Osteoblast (primary cell): ENCODE data around the gene PTGDS. TPM values are rescaled to one million over a fixed set of nuclear protein-coding genes. Genes with fewer than 3 reads are reported as not detected.

Experiments used
- DNase-seq: peaks from one replicate; pipeline ENCODE4 v3.0.0; 2011; ENCODE audit warnings: low spot score, mixed read lengths; ENCODE audit not compliant: insufficient read length; ENCODE audit errors: missing footprints
- H2AFZ ChIP-seq: 2 replicates; pipeline ENCODE4 v1.6.0; 2011; ENCODE audit warnings: mild to moderate bottlenecking, low read length
- H3K27ac ChIP-seq: 2 replicates; pipeline ENCODE4 v1.5.1; 2011; ENCODE audit warnings: mild to moderate bottlenecking, low read depth, low read length, moderate library complexity
- H3K27me3 ChIP-seq: 2 replicates; pipeline ENCODE4 v1.6.0; 2012; ENCODE audit warnings: mild to moderate bottlenecking, control low read depth, inconsistent platforms, low read length, moderate library complexity; ENCODE audit not compliant: insufficient read depth
- H3K36me3 ChIP-seq: 2 replicates; pipeline ENCODE4 v1.5.1; 2011; ENCODE audit warnings: mild to moderate bottlenecking, low read length, control low read depth, moderate library complexity; ENCODE audit not compliant: insufficient read depth
- H3K4me1 ChIP-seq: 2 replicates; pipeline ENCODE4 v1.5.1; 2011; ENCODE audit warnings: mild to moderate bottlenecking, low read length, control low read depth, moderate library complexity; ENCODE audit not compliant: insufficient read depth
- H3K4me2 ChIP-seq: 2 replicates; pipeline ENCODE4 v1.6.0; 2011; ENCODE audit warnings: mild to moderate bottlenecking, low read length; ENCODE audit not compliant: insufficient read depth
- H3K4me3 ChIP-seq: fragments of 200-600 bp; sonication (generic); 3 replicates; pipeline ENCODE4 v1.5.1; 2012; ENCODE audit warnings: mild to moderate bottlenecking, low read length, inconsistent platforms; ENCODE audit not compliant: insufficient read depth
- H3K79me2 ChIP-seq: 2 replicates; pipeline ENCODE4 v1.6.0; 2012; ENCODE audit warnings: mild to moderate bottlenecking, low read length, control low read depth, inconsistent platforms; ENCODE audit not compliant: insufficient read depth
- H3K9me3 ChIP-seq: 2 replicates; pipeline ENCODE4 v1.5.1; 2011; ENCODE audit warnings: low read depth, low read length, control low read depth
- H4K20me1 ChIP-seq: 2 replicates; pipeline ENCODE4 v1.6.0; 2012; ENCODE audit warnings: mild to moderate bottlenecking, low read length, control low read depth; ENCODE audit not compliant: insufficient read depth
- total RNA-seq: library from RNA; depleted of rRNA; stranded (reverse); fragments of >200 nt; gene quantifications from 2 replicates; pipeline ENCODE4 v1.2.3, GENCODE V29; 2012
- TF ChIP-seq, protein P1 (sequence below): IDR thresholded peaks from 2 replicates; pipeline ENCODE4 v1.5.1; 2011; ENCODE audit warnings: mild to moderate bottlenecking, low read depth, low read length, moderate library complexity; ENCODE audit errors: extremely low read depth

Gene PTGDS
- total RNA-seq, 1 donor: 57.9 TPM

DNA sequence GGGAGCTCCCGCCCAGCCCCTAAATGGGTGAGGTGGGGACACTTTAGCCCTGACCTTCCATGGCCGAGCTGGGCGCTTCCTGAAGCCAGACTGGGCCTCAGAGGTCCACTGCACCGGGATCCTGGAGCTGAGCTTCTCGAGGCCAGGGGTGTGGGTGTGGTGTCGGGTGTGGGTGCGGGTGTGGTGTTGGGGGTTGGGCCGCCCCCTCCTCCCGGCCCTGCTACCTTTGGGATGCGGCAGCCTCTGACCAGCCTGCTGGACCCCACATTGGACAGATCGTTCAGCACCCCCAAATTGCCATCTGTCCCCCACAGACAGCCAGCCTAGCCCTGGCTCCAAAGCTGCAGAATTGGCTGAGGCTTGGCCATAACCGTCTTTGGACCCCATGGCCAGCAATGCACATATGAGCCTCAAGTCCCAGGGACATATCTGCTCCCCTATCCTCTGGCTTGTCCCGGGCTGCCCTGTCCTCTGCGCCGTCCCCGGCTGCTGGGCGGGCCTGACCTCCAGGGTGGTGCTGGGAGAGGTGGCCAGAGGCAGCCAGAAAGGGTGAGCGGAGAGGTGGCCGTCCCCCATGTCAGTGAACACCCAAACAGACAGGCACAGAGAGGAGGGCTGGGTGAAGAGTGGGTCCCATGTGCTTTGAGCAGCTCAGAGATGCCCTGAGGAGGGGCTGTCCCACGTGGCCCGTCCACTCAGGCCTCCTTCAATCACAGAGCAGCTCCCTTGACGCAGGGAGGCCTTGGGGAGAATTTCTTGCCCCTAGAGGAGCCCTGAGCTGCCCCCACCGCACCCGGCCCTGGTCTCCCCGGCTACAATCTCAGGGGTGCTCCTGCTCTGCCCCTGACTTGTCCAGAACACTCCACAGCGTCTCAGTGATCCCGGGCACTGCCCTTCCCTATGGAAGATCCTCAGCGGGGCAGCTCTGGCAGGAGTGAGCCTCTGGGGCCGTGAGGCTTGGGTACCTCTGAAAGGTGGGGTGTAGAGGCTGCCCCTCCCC is 3.4 kb upstream of the PTGDS start:
- Histone ChIP-seq H3K36me3 (no peaks in the 10 kb centered on the region), H3K4me1 (peaks cover 5% of the 10 kb centered on the region), H3K27me3 (no peaks in the 10 kb centered on the region), H3K4me3 (no peak overlapping the region), H3K4me2 (no peak overlapping the region), H2AFZ (no peak overlapping the region), H4K20me1 (no peaks in the 10 kb centered on the region), H3K27ac (no peak overlapping the region), H3K79me2 (no peaks in the 10 kb centered on the region), H3K9me3 (no peaks in the 10 kb centered on the region)
- TF ChIP-seq, protein P1, sequence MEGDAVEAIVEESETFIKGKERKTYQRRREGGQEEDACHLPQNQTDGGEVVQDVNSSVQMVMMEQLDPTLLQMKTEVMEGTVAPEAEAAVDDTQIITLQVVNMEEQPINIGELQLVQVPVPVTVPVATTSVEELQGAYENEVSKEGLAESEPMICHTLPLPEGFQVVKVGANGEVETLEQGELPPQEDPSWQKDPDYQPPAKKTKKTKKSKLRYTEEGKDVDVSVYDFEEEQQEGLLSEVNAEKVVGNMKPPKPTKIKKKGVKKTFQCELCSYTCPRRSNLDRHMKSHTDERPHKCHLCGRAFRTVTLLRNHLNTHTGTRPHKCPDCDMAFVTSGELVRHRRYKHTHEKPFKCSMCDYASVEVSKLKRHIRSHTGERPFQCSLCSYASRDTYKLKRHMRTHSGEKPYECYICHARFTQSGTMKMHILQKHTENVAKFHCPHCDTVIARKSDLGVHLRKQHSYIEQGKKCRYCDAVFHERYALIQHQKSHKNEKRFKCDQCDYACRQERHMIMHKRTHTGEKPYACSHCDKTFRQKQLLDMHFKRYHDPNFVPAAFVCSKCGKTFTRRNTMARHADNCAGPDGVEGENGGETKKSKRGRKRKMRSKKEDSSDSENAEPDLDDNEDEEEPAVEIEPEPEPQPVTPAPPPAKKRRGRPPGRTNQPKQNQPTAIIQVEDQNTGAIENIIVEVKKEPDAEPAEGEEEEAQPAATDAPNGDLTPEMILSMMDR: no peak
- DNase-seq: no peak

DNA sequence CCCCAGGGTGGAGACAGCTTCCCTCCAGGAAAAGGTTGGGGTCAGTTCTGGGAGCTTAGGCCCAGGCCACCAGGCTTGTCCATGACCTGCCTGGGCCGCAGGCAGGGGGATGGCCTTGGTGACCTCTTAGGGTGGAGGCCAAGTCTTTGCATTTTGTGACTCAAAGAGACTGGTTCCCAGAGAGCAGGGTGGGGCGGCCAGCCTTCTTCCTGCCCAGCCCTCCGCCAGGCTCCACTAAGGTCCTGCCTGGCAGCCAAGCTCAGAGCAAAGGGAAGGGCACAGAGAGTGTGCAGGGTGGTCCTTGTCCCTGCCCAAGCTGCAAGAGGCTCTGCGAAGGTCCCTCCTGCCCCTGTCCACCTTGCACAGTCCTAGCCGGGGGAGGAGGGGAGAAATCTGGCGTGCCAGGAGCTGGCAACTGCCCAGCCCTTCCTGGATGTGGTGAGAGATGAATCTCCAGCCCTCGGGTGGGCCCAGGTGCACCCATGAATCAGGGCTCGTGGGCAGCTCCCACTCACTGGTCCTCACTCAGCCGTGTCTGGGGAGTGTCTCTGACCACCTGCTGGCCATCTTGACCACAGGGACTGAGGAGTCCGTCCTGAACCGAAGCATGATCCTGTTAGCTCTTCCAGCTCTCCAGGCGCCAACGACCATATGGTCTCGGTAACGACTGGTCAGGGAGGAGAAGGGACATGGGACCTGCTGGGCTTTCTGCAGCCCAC is 2.3 kb upstream of the PTGDS start:
- Histone ChIP-seq H3K4me2 (no peak overlapping the region), H3K79me2 (no peaks in the 10 kb centered on the region), H3K9me3 (no peaks in the 10 kb centered on the region), H3K27me3 (no peaks in the 10 kb centered on the region), H4K20me1 (no peaks in the 10 kb centered on the region), H3K27ac (no peak overlapping the region), H3K4me1 (peaks cover 5% of the 10 kb centered on the region), H2AFZ (no peak overlapping the region), H3K36me3 (no peaks in the 10 kb centered on the region), H3K4me3 (no peak overlapping the region)
- TF ChIP-seq, protein P1: no peak
- DNase-seq: no peak

DNA sequence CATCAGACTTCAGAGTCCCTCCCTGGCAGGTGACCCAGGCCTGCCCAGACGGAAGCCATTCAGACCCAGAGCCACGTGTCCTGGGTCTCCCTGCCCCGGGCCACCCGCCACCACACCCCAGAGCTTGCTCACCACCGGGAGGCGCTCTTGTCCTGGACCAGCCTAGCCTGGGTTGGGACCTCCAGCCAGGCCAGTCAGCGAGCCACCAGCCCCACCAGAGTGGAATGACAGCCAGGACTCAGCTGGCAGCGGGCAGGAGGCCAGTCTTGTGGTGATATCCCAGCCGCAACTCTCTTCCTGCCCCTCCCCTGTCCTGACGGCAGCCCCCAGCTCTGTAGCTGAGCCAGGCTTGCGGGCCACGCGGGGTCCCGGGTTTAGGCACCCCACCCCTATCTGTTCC is 1.7 kb upstream of the PTGDS start:
- Histone ChIP-seq H3K36me3 (no peaks in the 10 kb centered on the region), H3K79me2 (no peaks in the 10 kb centered on the region), H2AFZ (no peak overlapping the region), H3K27ac (no peak overlapping the region), H3K4me1 (peaks cover 5% of the 10 kb centered on the region), H3K9me3 (no peaks in the 10 kb centered on the region), H4K20me1 (no peaks in the 10 kb centered on the region), H3K4me3 (no peak overlapping the region), H3K27me3 (no peaks in the 10 kb centered on the region), H3K4me2 (no peak overlapping the region)
- peak; percentile 97 for DNase-seq
- TF ChIP-seq, protein P1: peak; percentile 30

DNA sequence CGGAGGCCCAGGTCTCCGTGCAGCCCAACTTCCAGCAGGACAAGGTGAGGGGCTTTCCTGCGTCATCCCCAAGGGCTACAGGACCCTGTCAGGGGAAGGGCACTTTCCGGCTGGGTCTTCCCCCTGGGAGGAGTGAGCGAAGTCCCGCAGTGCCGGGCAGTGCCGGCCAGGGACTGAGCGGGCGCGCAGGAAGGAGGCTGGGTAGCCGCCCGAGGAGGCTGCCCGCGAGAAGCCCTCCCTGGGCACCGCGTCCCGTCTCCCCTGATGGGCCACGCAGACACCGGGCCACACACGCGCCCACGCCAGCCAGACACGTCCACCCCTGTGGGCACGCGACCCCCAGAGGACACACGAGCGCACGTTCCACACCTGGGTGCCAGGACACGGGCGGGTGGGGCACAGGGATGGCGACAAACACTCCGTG is 357 bp downstream of the PTGDS start:
- Histone ChIP-seq H4K20me1 (no peaks in the 10 kb centered on the region), H3K4me1 (peaks cover 5% of the 10 kb centered on the region), H3K27me3 (no peaks in the 10 kb centered on the region), H3K36me3 (no peaks in the 10 kb centered on the region), H3K4me2 (peak overlapping the region; percentile 76), H2AFZ (peak overlapping the region; percentile 74), H3K4me3 (peak overlapping the region; percentile 68), H3K27ac (no peak overlapping the region), H3K79me2 (no peaks in the 10 kb centered on the region), H3K9me3 (no peaks in the 10 kb centered on the region)
- DNase-seq: no peak
- TF ChIP-seq, protein P1: no peak
